NCI-H526 treated with DMSO at 0.1 percent for 48 hours (cell line): ENCODE data around the gene TEKT2.
A peak's percentile ranks its signal among the peaks of the same experiment; 100 is the strongest.

ENCODE experiments used
- DNase-seq: peaks from one replicate; lab custom pipeline; 2025; lab: John Stamatoyannopoulos, UW

TEKT2 gene

GRCh38 chr1:36128905-36129206 is 45.0 kb downstream of the TEKT2 start:
- DNase-seq, result no peak

GRCh38 chr1:36132029-36132428 is 48.1 kb downstream of the TEKT2 start:
- no peak for DNase-seq

- no peak for DNase-seq
These were observed 49.6 kb downstream of the TEKT2 start for GRCh38 chr1:36133484-36133883.

GRCh38 chr1:36134031-36134430 is 50.1 kb downstream of the TEKT2 start:
- no peak for DNase-seq

- peak; percentile 14 for DNase-seq
These were observed 50.8 kb downstream of the TEKT2 start for GRCh38 chr1:36134505-36135329.

GRCh38 chr1:36135330-36135667 is 51.4 kb downstream of the TEKT2 start:
- DNase-seq, result no peak

- DNase-seq, result no peak
These were observed 51.9 kb downstream of the TEKT2 start for GRCh38 chr1:36135796-36136195.

GRCh38 chr1:36136535-36136934 is 52.6 kb downstream of the TEKT2 start:
- no peak for DNase-seq

- DNase-seq, result no peak
These were observed 53.3 kb downstream of the TEKT2 start for GRCh38 chr1:36137226-36137625.

GRCh38 chr1:36137776-36138175 is 53.9 kb downstream of the TEKT2 start:
- DNase-seq, result no peak
